ENCODE data around the gene KIF5B. TPM values are rescaled to one million over a fixed set of nuclear protein-coding genes. Genes with fewer than 3 reads are reported as not detected.
"Not testable (repeated sequence)": the region's sequence is repeated elsewhere in the genome, so short reads cannot be mapped to it uniquely, and the experiment has no call there.

Gene KIF5B
- total RNA-seq, 1 experiment from 2014 or later, result 117 TPM

- no TSS peak for BruUV-seq (replicated peaks)
- CTCF ChIA-PET, result no interaction called here
These were observed 75.8 kb downstream of the KIF5B start for GRCh38 chr10:31980471-31980870.

GRCh38 chr10:31979071-31979470, 77.2 kb downstream of the KIF5B start:
- H3K79me2 ChIP-seq (ENCODE audit: insufficient read depth, low read length); intact Hi-C loops (cut with micrococcal nuclease); H3K27me3 ChIP-seq (ENCODE audit: insufficient read depth, low read length); H3K9me2 ChIP-seq (ENCODE audit: insufficient read depth); H3K36me3 ChIP-seq (ENCODE audit: control insufficient read depth in 1 of 2, insufficient read depth in 2 of 2, low read length in 2 of 2); H3K27ac ChIP-seq (ENCODE audit: low read depth, low read length); H4K20me1 ChIP-seq (ENCODE audit: insufficient read depth); RAD21 ChIA-PET (ENCODE audit: low non-redundant PET in 1 of 2, low total read pairs in 2 of 2, uncharacterized antibody in 2 of 2, unreplicated experiment in 2 of 2); H3K9ac ChIP-seq (ENCODE audit: low read length); H2AFZ ChIP-seq (ENCODE audit: low read depth, low read length, poor library complexity, severe bottlenecking); CTCF ChIA-PET; H3K9me3 ChIP-seq (ENCODE audit: control insufficient read depth in 1 of 2, insufficient read depth in 1 of 2, low read depth in 1 of 2, low read length in 2 of 2); H3K4me3 ChIP-seq (replicated peaks in 1 of 2; ENCODE audit: low read depth in 1 of 2, low read length in 2 of 2); BruUV-seq (replicated peaks); POLR2A ChIA-PET; DNase-seq (ENCODE audit: low read depth, low spot score); ATAC-seq; H3K4me2 ChIP-seq (ENCODE audit: low read length): not testable (repeated sequence)
- H3K4me1 ChIP-seq (ENCODE audit: control insufficient read depth in 1 of 2, insufficient read depth in 2 of 2, low read length in 2 of 2), result peaks cover 3 to 18% of the 10 kb centered on the region in 2 experiments

More at GRCh38 chr10:31980471-31980870, 75.8 kb downstream of the KIF5B start:
- TF ChIP-seq ZBTB33 (IDR thresholded peaks at IDR 0.05; ENCODE audit: extremely low read depth, insufficient replicate concordance, low read length) (no peak), POLR2A (IDR thresholded peaks at IDR 0.05; ENCODE audit: borderline replicate concordance, extremely low read depth, insufficient read depth, insufficient read length) (no peak), RAD21 (IDR thresholded peaks at IDR 0.05; ENCODE audit: low read depth) (no peak), JUND (IDR thresholded peaks at IDR 0.05) (no peak), REST (IDR thresholded peaks at IDR 0.05; ENCODE audit: low read depth) (no peak), SRF (IDR thresholded peaks at IDR 0.05; ENCODE audit: low read depth) (no peak)
- H2AFZ ChIP-seq (ENCODE audit: low read depth, low read length, poor library complexity, severe bottlenecking), result no peak overlapping the region
- no peaks in the 10 kb centered on the region for H3K79me2 ChIP-seq (ENCODE audit: insufficient read depth, low read length)
- peaks cover 0 to 4% of the 10 kb centered on the region in 2 experiments; a peak in 1 of 4 replicates for H3K4me1 ChIP-seq (ENCODE audit: control insufficient read depth in 1 of 2, insufficient read depth in 2 of 2, low read length in 2 of 2)
- no peaks in the 10 kb centered on the region for H3K9me3 ChIP-seq (ENCODE audit: control insufficient read depth in 1 of 2, insufficient read depth in 1 of 2, low read depth in 1 of 2, low read length in 2 of 2)
- H3K4me3 ChIP-seq (replicated peaks in 1 of 2; ENCODE audit: low read depth in 1 of 2, low read length in 2 of 2), result no peak overlapping the region
- H3K27ac ChIP-seq (ENCODE audit: low read depth, low read length), result no peak overlapping the region
- ChIA-PET POLR2A (no interaction called here), RAD21 (ENCODE audit: low non-redundant PET in 1 of 2, low total read pairs in 2 of 2, uncharacterized antibody in 2 of 2, unreplicated experiment in 2 of 2) (no interaction called here)
- DNase-seq (ENCODE audit: low read depth, low spot score), result no peak
- H3K9ac ChIP-seq (ENCODE audit: low read length), result no peak overlapping the region
- intact Hi-C loops (cut with micrococcal nuclease), result no loop called here
- no peaks in the 10 kb centered on the region for H3K27me3 ChIP-seq (ENCODE audit: insufficient read depth, low read length)
- no peaks in the 10 kb centered on the region for H4K20me1 ChIP-seq (ENCODE audit: insufficient read depth)
- H3K9me2 ChIP-seq (ENCODE audit: insufficient read depth), result no peaks in the 10 kb centered on the region
- ATAC-seq, result no peak
- no peaks in the 10 kb centered on the region for H3K36me3 ChIP-seq (ENCODE audit: control insufficient read depth in 1 of 2, insufficient read depth in 2 of 2, low read length in 2 of 2)
- no peak overlapping the region for H3K4me2 ChIP-seq (ENCODE audit: low read length)

Data from HCT116 (cell line).